HG02870 (cell line): Measurements from ENCODE around the gene NXPE4.
"Not testable (repeated sequence)": the region's sequence is repeated elsewhere in the genome, so short reads cannot be mapped to it uniquely, and the experiment has no call there.

Experiments used
- ATAC-seq: cut with Tn5 transposase; IDR thresholded peaks from one replicate; pipeline ENCODE4 v1.9.1; 2021; ENCODE audit warnings: mild to moderate bottlenecking, moderate library complexity; ENCODE audit not compliant: unreplicated experiment

NXPE4 gene

GRCh38 chr11:114595571-114595970, at the start of gene NXPE4:
NXPE4 (minus strand) TSS chr11:114595786; CDS start chr11:114594759, 1,027 bp downstream.
- ATAC-seq, result no peak

DNA sequence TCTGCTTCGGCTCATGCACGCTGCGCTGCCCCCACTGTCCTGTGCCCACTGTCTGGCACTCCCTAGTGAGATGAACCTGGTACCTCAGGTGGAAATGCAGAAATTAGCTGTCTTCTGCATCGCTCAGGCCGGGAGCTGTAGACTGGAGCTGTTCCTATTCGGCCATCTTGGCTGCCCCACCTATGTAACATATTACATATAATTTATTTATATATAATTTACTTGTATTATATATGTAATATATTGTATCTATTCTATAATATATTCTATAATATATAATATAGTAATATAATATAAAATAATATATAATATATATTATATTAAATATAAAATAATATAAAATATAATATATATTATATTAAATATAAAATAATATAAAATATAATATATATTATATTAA, 43.9 kb upstream of the NXPE4 start:
- not testable (repeated sequence) for ATAC-seq

DNA sequence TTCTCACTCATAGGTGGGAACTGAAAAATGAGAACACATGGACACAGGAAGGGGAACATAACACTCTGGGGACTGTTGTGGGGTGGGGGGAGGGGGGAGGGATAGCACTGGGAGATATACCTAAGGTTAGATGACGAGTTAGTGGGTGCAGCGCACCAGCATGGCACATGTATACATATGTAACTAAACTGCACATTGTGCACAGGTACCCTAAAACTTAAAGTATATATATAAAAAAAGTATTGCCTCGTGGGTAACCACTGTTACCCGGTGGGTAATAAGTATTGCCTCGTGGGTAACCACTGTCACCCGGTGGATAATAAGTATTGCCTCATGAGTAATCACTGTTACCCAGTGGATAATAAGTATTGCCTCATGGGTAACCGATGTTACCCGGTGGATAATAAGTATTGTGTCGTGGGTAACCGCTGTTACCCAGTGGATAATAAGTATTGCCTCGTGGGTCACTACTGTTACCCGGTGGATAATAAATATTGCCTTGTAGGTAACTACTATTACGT, 35.9 kb upstream of the NXPE4 start:
- ATAC-seq, result not testable (repeated sequence)

GRCh38 chr11:114625294-114625693, 29.7 kb upstream of the NXPE4 start:
- ATAC-seq, result no peak

GRCh38 chr11:114624455-114625207, 29.0 kb upstream of the NXPE4 start:
- ATAC-seq, result no peak

- ATAC-seq, result no peak
Observed at GRCh38 chr11:114623720-114624119, 28.1 kb upstream of the NXPE4 start.

GRCh38 chr11:114622858-114623257, 27.3 kb upstream of the NXPE4 start:
- ATAC-seq, result no peak

DNA sequence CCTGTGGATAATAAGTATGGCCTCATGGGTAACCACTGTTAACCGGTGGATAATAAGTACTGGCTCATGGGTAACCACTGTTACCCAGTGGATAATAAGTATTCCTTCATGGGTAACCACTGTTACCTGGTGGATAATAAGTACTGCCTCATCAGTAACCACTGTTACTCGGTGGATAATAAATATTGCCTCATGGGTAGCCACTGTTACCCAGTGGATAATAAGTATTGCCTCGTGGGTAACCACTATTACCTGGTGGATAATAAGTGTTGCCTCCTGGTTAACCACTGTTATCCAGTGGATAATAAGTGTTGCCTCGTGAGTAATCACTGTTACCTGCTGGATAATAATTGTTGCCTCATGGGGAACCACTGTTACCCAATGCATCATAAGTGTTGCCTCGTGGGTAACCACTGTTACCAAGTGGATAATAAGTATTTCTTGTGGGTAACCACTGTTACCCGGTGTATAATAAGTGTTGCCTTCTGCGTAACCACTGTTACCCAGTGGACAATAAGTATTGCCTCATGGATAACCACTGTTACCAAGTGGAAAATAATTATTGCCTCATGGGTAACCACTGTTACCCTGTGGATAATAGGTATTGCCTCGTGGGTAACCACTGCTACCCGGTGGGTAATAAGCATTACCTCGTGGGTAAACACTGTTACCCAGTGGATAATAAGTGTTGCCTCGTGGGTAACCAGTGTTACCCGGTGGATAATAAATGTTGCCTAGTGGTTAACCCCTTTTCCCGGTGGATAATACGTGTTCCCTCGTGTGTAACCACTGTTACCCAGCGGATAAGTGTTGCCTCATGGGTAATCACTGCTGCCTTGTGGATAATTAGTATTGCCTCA, 26.6 kb upstream of the NXPE4 start:
- ATAC-seq, result no peak

GRCh38 chr11:114621072-114621471, 25.5 kb upstream of the NXPE4 start:
- ATAC-seq, result no peak

DNA sequence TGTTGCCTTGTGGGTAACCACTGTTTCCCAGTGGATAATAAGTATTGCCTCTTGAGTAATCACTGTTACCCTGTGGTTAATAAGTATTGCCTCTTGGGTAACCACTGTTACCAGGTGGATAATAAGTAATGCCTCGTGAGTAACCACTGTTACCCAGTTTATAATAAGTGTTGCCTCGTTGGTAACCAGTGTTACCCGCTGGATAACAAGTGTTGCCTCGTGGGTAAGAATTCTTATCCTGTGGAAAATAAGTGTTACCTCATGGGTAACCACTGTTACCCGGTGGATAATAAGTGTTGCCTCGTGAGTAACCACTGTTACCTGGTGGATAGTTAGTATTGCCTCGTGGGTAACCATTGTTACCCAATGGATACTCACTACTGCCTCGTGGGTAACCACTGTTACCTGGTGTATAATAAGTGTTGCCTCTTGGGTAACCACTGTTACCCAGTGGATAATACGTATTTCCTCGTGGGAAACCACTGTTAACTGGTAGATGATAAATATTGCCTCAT, 24.1 kb upstream of the NXPE4 start:
- ATAC-seq, result no peak

- no peak for ATAC-seq
Observed at GRCh38 chr11:114618139-114618538, 22.6 kb upstream of the NXPE4 start.

DNA sequence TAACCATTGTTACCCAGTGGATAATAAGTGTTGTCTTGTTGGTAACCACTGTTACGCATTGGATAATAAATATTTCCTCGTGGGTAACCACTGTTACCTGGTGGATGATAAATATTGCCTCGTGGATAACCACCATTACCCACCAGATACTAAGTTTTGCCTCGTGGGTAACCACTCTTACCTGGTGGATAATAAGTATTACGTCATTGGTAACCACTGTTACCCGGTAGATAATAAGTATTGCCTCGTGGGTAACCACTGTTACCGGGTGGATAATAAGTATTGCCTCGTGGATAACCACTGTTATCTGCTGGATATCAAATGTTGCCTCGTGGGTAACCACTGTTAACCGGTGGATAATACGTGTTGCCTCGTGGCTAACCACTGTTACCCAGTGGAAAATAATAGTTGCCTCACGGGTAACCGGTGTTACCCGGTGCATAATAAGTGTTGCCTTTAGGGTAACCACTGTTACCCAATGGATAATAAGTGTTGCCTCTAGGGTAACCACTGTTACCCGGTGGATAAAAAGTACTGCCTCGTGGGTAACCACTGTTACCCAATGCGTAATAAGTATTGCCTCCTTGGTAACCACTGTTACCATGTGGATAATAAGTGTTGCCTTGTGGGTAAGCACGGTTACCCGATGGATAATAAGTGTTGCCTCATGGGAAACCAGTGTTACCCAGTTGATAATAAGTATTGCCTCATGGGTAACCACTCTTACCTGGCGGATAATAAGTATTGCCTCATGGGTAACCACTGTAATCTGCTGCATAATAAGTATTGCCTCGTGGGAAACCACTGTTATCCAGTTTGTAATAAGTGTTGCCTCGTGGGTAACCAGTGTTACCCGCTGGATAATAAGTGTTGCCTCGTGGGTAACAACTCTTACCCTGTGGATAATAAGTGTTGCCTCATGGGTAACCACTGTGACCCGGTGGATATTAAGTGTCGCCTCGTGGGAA, 21.9 kb upstream of the NXPE4 start:
- no peak for ATAC-seq

DNA sequence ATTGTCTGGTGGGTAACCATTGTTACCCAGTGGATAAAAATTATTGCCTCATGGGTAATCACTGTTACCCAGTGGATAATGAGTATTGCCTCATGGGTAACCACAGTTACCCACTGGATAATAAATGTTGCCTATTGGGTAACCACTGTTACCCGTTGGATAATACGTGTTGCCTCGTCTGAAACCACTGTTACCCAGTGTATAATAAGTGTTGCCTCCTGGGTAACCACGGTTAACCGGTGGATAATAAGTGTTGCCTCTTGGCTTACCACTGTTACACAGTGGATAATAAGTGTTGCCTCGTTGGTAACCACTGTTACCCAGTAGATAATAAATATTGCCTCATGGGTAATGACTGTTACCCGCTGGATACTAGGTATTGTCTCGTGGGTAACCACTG, 20.9 kb upstream of the NXPE4 start:
- no peak for ATAC-seq

GRCh38 chr11:114615448-114616361, 20.1 kb upstream of the NXPE4 start:
- no peak for ATAC-seq

DNA sequence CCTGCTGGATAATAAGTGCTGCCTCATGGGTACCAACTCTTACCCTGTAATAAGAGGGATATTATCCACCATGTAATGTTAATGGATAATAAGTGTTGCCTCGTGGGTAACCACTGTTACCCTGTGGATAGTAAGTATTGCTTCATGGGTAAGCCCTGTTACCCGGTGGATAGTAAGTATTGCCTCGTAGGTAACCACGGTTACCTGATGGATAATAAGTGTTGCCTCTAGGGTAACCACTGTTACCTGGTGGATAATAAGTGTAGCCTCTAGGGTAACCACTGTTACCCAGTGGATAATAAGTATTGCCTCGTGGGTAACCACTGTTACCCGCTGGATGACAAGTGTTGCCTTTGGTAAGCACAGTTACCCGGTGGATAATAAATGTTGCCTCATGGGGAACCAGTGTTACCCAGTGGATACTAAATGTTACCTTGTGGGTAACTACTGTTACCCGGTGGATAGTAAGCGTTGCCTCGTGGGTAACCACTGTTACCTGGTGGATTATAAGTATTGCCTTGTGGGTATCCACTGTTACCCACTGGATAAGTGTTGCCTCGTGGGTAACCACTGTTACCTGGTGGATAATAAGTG, 18.6 kb upstream of the NXPE4 start:
- ATAC-seq, result no peak

GRCh38 chr11:114613094-114613493, 17.5 kb upstream of the NXPE4 start:
- not testable (repeated sequence) for ATAC-seq

DNA sequence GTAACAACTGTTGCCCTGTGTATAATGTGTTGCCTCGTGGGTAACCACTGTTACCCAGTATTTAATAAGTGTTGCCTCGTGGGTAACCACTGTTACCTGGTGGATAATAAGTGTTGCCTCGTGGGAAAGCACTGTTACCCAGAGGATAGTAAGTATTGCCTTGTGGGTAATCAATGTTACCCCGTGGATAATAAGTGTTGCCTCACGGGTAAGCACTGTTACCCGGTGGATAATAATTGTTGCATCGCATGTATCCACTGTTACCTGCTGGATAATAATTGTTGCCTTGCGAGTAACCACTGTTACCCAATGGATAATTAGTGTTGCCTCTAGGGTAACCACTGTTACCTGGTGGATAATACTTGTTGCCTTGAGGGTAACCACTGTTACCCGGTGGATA, 17.1 kb upstream of the NXPE4 start:
- no peak for ATAC-seq

GRCh38 chr11:114612199-114612598, 16.6 kb upstream of the NXPE4 start:
- ATAC-seq, result not testable (repeated sequence)
